GM23338 (cell line): ENCODE results near the gene RAB17. TPM values are rescaled to one million over a fixed set of nuclear protein-coding genes. Genes with fewer than 3 reads are reported as not detected.

Experiments used
- ATAC-seq: fragments of 200-7000 bp; cut with Tn5 transposase; 3 replicates; pipeline ENCODE4 v1.9.1; 2020
- DNase-seq: peaks from one replicate; pipeline ENCODE4 v3.0.0-alpha.2; 2015; ENCODE audit warnings: low spot score
- H2AFZ ChIP-seq: fragments of 200-600 bp; sonication (generic); 2 replicates; pipeline ENCODE4 v1.8.0; 2016; ENCODE audit warnings: antibody characterized with exemption, mild to moderate bottlenecking, moderate library complexity
- H3F3A ChIP-seq: fragments of 200-600 bp; sonication (generic); replicated peaks from 2 replicates; pipeline ENCODE4 v1.8.0; 2017; ENCODE audit warnings: antibody characterized with exemption, mixed run types, low read depth
- H3K27ac ChIP-seq: fragments of 200-600 bp; sonication (generic); 2 replicates; pipeline ENCODE4 v1.6.1; 2016; ENCODE audit warnings: low read depth
- H3K27me3 ChIP-seq: fragments of 200-600 bp; sonication (generic); 2 replicates; pipeline ENCODE4 v1.8.0; 2016; ENCODE audit warnings: mild to moderate bottlenecking, mixed run types, moderate library complexity; ENCODE audit not compliant: insufficient read depth
- H3K36me3 ChIP-seq: fragments of 200-600 bp; sonication (generic); 2 replicates; pipeline ENCODE4 v1.8.0; 2016; ENCODE audit warnings: mild to moderate bottlenecking; ENCODE audit not compliant: insufficient read depth
- H3K4me1 ChIP-seq: fragments of 200-600 bp; sonication (generic); 2 replicates; pipeline ENCODE4 v1.8.0; 2016; ENCODE audit warnings: mild to moderate bottlenecking, moderate library complexity; ENCODE audit not compliant: insufficient read depth
- H3K4me2 ChIP-seq: fragments of 200-600 bp; sonication (generic); 2 replicates; pipeline ENCODE4 v1.7.1; 2017; ENCODE audit warnings: mixed run types
- H3K4me3 ChIP-seq: fragments of 200-600 bp; sonication (generic); 2 replicates; pipeline ENCODE4 v1.6.1; 2016; ENCODE audit warnings: mixed run types
- H3K79me2 ChIP-seq: fragments of 200-600 bp; sonication (generic); replicated peaks from 2 replicates; pipeline ENCODE4 v1.8.0; 2017; ENCODE audit warnings: mild to moderate bottlenecking; ENCODE audit not compliant: insufficient read depth
- H3K9me2 ChIP-seq: fragments of 200-600 bp; sonication (generic); 2 replicates; pipeline ENCODE4 v1.8.0; 2017; ENCODE audit not compliant: insufficient read depth
- H4K20me1 ChIP-seq: fragments of 200-600 bp; sonication (generic); replicated peaks from 2 replicates; pipeline ENCODE4 v1.8.0; 2017; ENCODE audit warnings: mild to moderate bottlenecking; ENCODE audit not compliant: insufficient read depth
- H3K27ac Mint-ChIP-seq: 2 replicates; pipeline ENCODE4 v1.8.0; 2020; ENCODE audit warnings: inconsistent platforms, mild to moderate bottlenecking, moderate library complexity, mixed read lengths
- H3K27me3 Mint-ChIP-seq: 3 replicates; pipeline ENCODE4 v1.8.0; 2022; ENCODE audit warnings: low read depth, mild to moderate bottlenecking, moderate library complexity, mixed read lengths, inconsistent platforms; ENCODE audit not compliant: insufficient read depth, poor library complexity
- H3K36me3 Mint-ChIP-seq: 3 replicates; pipeline ENCODE4 v1.8.0; 2021; ENCODE audit warnings: low read depth, mild to moderate bottlenecking, inconsistent platforms, moderate library complexity, mixed read lengths
- H3K4me1 Mint-ChIP-seq: 3 replicates; pipeline ENCODE4 v1.8.0; 2020; ENCODE audit warnings: mild to moderate bottlenecking, inconsistent platforms, mixed read lengths
- H3K4me3 Mint-ChIP-seq: 3 replicates; pipeline ENCODE4 v1.8.0; 2021; ENCODE audit warnings: moderate library complexity, mild to moderate bottlenecking, inconsistent platforms, mixed read lengths
- H3K9me3 Mint-ChIP-seq: 3 replicates; pipeline ENCODE4 v1.8.0; 2020; ENCODE audit warnings: moderate library complexity, mild to moderate bottlenecking, inconsistent platforms, mixed read lengths
- CREB1 ChIP-seq: fragments of 250-450 bp; sonication (Bioruptor Pico); IDR thresholded peaks from 2 replicates; pipeline ENCODE4 v1.5.0; 2020; ENCODE audit warnings: low read depth, mild to moderate bottlenecking, moderate library complexity
- CTCF ChIP-seq, 2 experiments: fragments of 200-600 bp in 1 of 2; sonication (generic) in 1 of 2; conservative IDR thresholded peaks; 2 replicates each; pipeline versions ENCODE4 v1.5.1 to v1.6.1; 2016 to 2017; ENCODE audit warnings: antibody characterized with exemption in 2 of 2, low read depth in 2 of 2, mild to moderate bottlenecking in 2 of 2, moderate library complexity in 1 of 2
- EZH2 ChIP-seq: fragments of 200-600 bp; sonication (generic); IDR thresholded peaks from one replicate; pipeline ENCODE4 v1.8.0; 2017; ENCODE audit warnings: antibody characterized with exemption, mild to moderate bottlenecking, low read depth; ENCODE audit not compliant: unreplicated experiment
- EZH2phosphoT487 ChIP-seq: fragments of 200-600 bp; sonication (generic); IDR thresholded peaks from one replicate; pipeline ENCODE4 v1.8.1; 2018; ENCODE audit warnings: antibody characterized with exemption; ENCODE audit not compliant: unreplicated experiment
- JUNB ChIP-seq: IDR thresholded peaks from one replicate; pipeline ENCODE4 v1.6.1; 2016; ENCODE audit warnings: antibody characterized with exemption; ENCODE audit not compliant: unreplicated experiment
- NANOG ChIP-seq: IDR thresholded peaks from 2 replicates; pipeline ENCODE4 v1.6.1; 2016; ENCODE audit warnings: antibody characterized with exemption, borderline replicate concordance
- POLR2AphosphoS5 ChIP-seq: IDR thresholded peaks from 2 replicates; pipeline ENCODE4 v1.6.1; 2016; ENCODE audit warnings: antibody characterized with exemption, low read depth
- REST ChIP-seq: IDR thresholded peaks from one replicate; pipeline ENCODE4 v1.6.1; 2018; ENCODE audit warnings: antibody characterized with exemption; ENCODE audit not compliant: unreplicated experiment
- STAT1 ChIP-seq: IDR thresholded peaks from one replicate; pipeline ENCODE4 v1.6.1; 2016; ENCODE audit warnings: antibody characterized with exemption; ENCODE audit not compliant: unreplicated experiment
- ZNF114 ChIP-seq: fragments of 250-450 bp; sonication (Bioruptor Pico); IDR thresholded peaks from 2 replicates; pipeline ENCODE4 v1.5.0; 2020; ENCODE audit warnings: mild to moderate bottlenecking, moderate library complexity
- ZNF331 ChIP-seq: fragments of 250-450 bp; sonication (Bioruptor Pico); IDR thresholded peaks from 2 replicates; pipeline ENCODE4 v1.5.0; 2020; ENCODE audit warnings: low read depth, mild to moderate bottlenecking, moderate library complexity
- ZNF462 ChIP-seq: fragments of 250-450 bp; sonication (Bioruptor Pico); IDR thresholded peaks from 2 replicates; pipeline ENCODE4 v1.5.0; 2020; ENCODE audit warnings: mild to moderate bottlenecking, moderate library complexity
- long read RNA-seq: library from polyadenylated mRNA; unstranded; transcript quantifications from one replicate; pipeline ENCODE4 v2.0.0, GENCODE V29; 2020; ENCODE audit not compliant: unreplicated experiment
- polyA plus RNA-seq: library from polyadenylated mRNA; unstranded; fragments of >200 nt; fragmentation: Nextera tagmentation; extraction: Ambion mirVana; gene quantifications from 2 replicates; pipeline ENCODE4 v1.2.1, GENCODE V29; 2016
- total RNA-seq: library from RNA; depleted of rRNA; stranded (reverse); fragments of >200 nt; shearing (Covaris generic); gene quantifications from 2 replicates; pipeline ENCODE4 v1.2.3, GENCODE V29; 2014; rRNA removed

RAB17 gene
- total RNA-seq (21.4 and 26.9 TPM in 2 replicates), polyA plus RNA-seq (17.4 and 22.4 TPM in 2 replicates)
- long read RNA-seq, transcript RAB17-202 (5 exons, 1,792 nt), result minor isoform, 8 of 40 reads
- long read RNA-seq, transcript RAB17-201 (6 exons, 1,966 nt), result major isoform, 21 of 40 reads
- long read RNA-seq, partial matches to known transcripts, result 2 of 40 reads
- long read RNA-seq, other reads (novel, unspliced or antisense), result 6 of 40 reads

- peaks cover 28% of the 10 kb centered on the region for H3K36me3 Mint-ChIP-seq
- H3F3A ChIP-seq, result 0 out of 2 replicates have a peak, but pooled peaks cover 9% of the 10 kb centered on the region
- H3K79me2 ChIP-seq, result peaks cover 24% of the 10 kb centered on the region
- peaks cover 49% of the 10 kb centered on the region for H3K4me1 ChIP-seq
- DNase-seq, result peak; percentile 47
- peaks cover 4% of the 10 kb centered on the region for H3K9me3 Mint-ChIP-seq
- peaks cover 83% of the 10 kb centered on the region for H3K4me1 Mint-ChIP-seq
- H3K9me2 ChIP-seq, result no peaks in the 10 kb centered on the region
- H3K4me3 Mint-ChIP-seq, result peak within 1 kb of the TSS; percentile 73
- H3K4me3 ChIP-seq, result peak within 1 kb of the TSS; percentile 51
- peak within 1 kb of the TSS; percentile 78 for H3K4me2 ChIP-seq
- no peaks in the 10 kb centered on the region for H3K36me3 ChIP-seq
- peak within 1 kb of the TSS; percentile 21 for H3K27ac Mint-ChIP-seq
- H4K20me1 ChIP-seq, result no peaks in the 10 kb centered on the region
- peak within 1 kb of the TSS; percentile 92; the same call in 1 of the 2 replicates for H2AFZ ChIP-seq
- H3K27me3 ChIP-seq, result no peaks in the 10 kb centered on the region
- H3K27me3 Mint-ChIP-seq, result peaks cover 14% of the 10 kb centered on the region
- H3K27ac ChIP-seq, result peak within 1 kb of the TSS; percentile 59; the same call in 1 of the 2 replicates
- ATAC-seq, result peak; percentile 59
- TF ChIP-seq POLR2AphosphoS5 (no peak), REST (no peak), ZNF114 (no peak), ZNF462 (CRISPR knock-in tag) (no peak), EZH2phosphoT487 (no peak), CTCF (conservative IDR thresholded peaks at IDR 0.05; ENCODE audit: low read depth in 2 of 2) (no peak), JUNB (no peak), STAT1 (no peak), ZNF331 (no peak), CREB1 (CRISPR knock-in tag) (no peak), NANOG (no peak), EZH2 (no peak)
These were observed at the start of gene RAB17 for GRCh38 chr2:237590272-237591140. Gene RAB17, minus strand, starts transcription at chr2:237590734. Its CDS starts 4,580 bp downstream, at chr2:237586154.
